DOHH2 (cell line): Measurements from ENCODE around the gene FBXO31.
A peak's percentile ranks its signal among the peaks of the same experiment; 100 is the strongest.

Source experiments
- H3F3A ChIP-seq: fragments of 200-600 bp; sonication (generic), shearing (Covaris generic); 2 replicates; pipeline ENCODE4 v1.6.0; 2016; ENCODE audit warnings: antibody characterized with exemption, mild to moderate bottlenecking; ENCODE audit not compliant: control insufficient read depth, insufficient read depth
- H3K27ac ChIP-seq: fragments of 200-600 bp; sonication (generic); 2 replicates; pipeline ENCODE4 v1.5.1; 2014; ENCODE audit warnings: low read depth, mild to moderate bottlenecking, low read length, moderate library complexity
- H3K27me3 ChIP-seq: fragments of 200-600 bp; sonication (generic); 2 replicates; pipeline ENCODE4 v1.6.1; 2014; ENCODE audit warnings: mild to moderate bottlenecking, low read length, mixed read lengths; ENCODE audit not compliant: control insufficient read depth
- H3K36me3 ChIP-seq: fragments of 200-600 bp; sonication (generic); 2 replicates; pipeline ENCODE4 v1.6.1; 2014; ENCODE audit warnings: mild to moderate bottlenecking, low read length, moderate library complexity, mixed read lengths; ENCODE audit not compliant: control insufficient read depth
- H3K4me1 ChIP-seq: fragments of 200-600 bp; sonication (generic); 2 replicates; pipeline ENCODE4 v1.6.1; 2014; ENCODE audit warnings: mild to moderate bottlenecking, low read length, mixed read lengths; ENCODE audit not compliant: control insufficient read depth
- H3K4me2 ChIP-seq: fragments of 200-600 bp; sonication (generic); 2 replicates; pipeline ENCODE4 v1.6.0; 2014; ENCODE audit warnings: mild to moderate bottlenecking, low read length, moderate library complexity
- H3K4me3 ChIP-seq: fragments of 200-600 bp; sonication (generic); 2 replicates; pipeline ENCODE4 v1.5.1; 2014; ENCODE audit warnings: mild to moderate bottlenecking, low read length, mixed read lengths
- H3K79me2 ChIP-seq: fragments of 200-600 bp; sonication (generic); 2 replicates; pipeline ENCODE4 v1.6.1; 2014; ENCODE audit warnings: mild to moderate bottlenecking, low read length, mixed read lengths; ENCODE audit not compliant: control insufficient read depth
- H3K9me2 ChIP-seq: fragments of 200-600 bp; sonication (generic); replicated peaks from 2 replicates; pipeline ENCODE4 v1.6.1; 2014; ENCODE audit warnings: mild to moderate bottlenecking, low read length, mixed read lengths; ENCODE audit not compliant: control insufficient read depth
- H3K9me3 ChIP-seq: fragments of 200-600 bp; sonication (generic); 2 replicates; pipeline ENCODE4 v1.6.1; 2014; ENCODE audit warnings: antibody characterized with exemption, low read length, mixed read lengths; ENCODE audit not compliant: control insufficient read depth, insufficient read depth
- H4K20me1 ChIP-seq: fragments of 200-600 bp; sonication (generic); 2 replicates; pipeline ENCODE4 v1.6.0; 2014; ENCODE audit warnings: low read depth, mild to moderate bottlenecking, antibody characterized with exemption, low read length, moderate library complexity; ENCODE audit not compliant: control insufficient read depth, insufficient read depth
- EZH2phosphoT487 ChIP-seq: fragments of 200-600 bp; sonication (generic); IDR thresholded peaks from 2 replicates; pipeline ENCODE4 v1.6.1; 2017; ENCODE audit warnings: borderline replicate concordance, mild to moderate bottlenecking, antibody characterized with exemption, low read length, moderate library complexity, mixed read lengths
- TF ChIP-seq, protein P1 (sequence below): fragments of 200-600 bp; sonication (generic); IDR thresholded peaks from one replicate; pipeline ENCODE4 v1.5.1; 2014; ENCODE audit warnings: antibody characterized with exemption, mild to moderate bottlenecking, low read depth, low read length; ENCODE audit not compliant: poor library complexity, severe bottlenecking

FBXO31 gene

DNA sequence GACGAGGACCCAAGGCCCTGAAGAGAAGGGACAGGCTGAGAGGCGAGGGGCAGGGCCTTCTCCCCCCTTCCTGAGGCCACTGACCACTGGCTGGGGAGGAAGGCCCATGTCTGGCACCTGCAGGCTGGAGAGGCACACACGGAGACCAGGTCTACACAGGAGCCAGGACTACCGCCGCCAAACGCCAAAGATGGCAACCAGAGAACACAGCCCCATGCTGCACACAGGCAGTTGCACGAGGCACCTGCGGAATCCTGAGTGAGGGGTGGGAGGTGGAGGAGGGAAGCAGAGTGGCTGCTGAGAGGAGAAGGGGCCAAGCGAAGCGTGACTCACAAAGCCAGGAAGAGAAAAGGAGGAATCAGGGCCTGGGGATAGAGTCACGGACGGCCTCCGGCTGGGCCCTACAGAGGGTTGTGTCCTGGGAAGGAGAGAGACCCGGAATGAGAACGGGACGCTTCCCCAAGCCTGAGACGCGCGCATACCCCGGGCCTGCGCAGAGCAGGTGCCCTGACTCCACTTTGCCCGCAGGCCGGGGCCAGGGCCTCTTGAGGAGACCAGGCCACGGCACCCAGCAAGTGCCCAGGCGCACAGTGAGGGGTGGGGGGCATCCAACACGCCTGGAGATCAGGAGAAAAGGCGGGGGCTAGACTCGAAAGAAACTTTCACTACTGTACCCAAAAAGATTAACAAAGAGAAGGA, 37.7 kb downstream of the FBXO31 start:
- H3K79me2 ChIP-seq = peaks cover 13% of the 10 kb centered on the region
- TF ChIP-seq, protein P1, sequence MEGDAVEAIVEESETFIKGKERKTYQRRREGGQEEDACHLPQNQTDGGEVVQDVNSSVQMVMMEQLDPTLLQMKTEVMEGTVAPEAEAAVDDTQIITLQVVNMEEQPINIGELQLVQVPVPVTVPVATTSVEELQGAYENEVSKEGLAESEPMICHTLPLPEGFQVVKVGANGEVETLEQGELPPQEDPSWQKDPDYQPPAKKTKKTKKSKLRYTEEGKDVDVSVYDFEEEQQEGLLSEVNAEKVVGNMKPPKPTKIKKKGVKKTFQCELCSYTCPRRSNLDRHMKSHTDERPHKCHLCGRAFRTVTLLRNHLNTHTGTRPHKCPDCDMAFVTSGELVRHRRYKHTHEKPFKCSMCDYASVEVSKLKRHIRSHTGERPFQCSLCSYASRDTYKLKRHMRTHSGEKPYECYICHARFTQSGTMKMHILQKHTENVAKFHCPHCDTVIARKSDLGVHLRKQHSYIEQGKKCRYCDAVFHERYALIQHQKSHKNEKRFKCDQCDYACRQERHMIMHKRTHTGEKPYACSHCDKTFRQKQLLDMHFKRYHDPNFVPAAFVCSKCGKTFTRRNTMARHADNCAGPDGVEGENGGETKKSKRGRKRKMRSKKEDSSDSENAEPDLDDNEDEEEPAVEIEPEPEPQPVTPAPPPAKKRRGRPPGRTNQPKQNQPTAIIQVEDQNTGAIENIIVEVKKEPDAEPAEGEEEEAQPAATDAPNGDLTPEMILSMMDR = no peak
- TF ChIP-seq EZH2phosphoT487 = no peak
- peaks cover 38% of the 10 kb centered on the region for H3K36me3 ChIP-seq
- H3K4me2 ChIP-seq = peak overlapping the region; percentile 39
- H3K4me1 ChIP-seq = peaks cover 13% of the 10 kb centered on the region
- H3K9me3 ChIP-seq = no peaks in the 10 kb centered on the region
- peak overlapping the region; percentile 58 for H3K27ac ChIP-seq
- no peak overlapping the region for H3K4me3 ChIP-seq
- H3K9me2 ChIP-seq = no peaks in the 10 kb centered on the region
- H4K20me1 ChIP-seq = no peaks in the 10 kb centered on the region
- H3F3A ChIP-seq = no peaks in the 10 kb centered on the region
- H3K27me3 ChIP-seq = no peaks in the 10 kb centered on the region

DNA sequence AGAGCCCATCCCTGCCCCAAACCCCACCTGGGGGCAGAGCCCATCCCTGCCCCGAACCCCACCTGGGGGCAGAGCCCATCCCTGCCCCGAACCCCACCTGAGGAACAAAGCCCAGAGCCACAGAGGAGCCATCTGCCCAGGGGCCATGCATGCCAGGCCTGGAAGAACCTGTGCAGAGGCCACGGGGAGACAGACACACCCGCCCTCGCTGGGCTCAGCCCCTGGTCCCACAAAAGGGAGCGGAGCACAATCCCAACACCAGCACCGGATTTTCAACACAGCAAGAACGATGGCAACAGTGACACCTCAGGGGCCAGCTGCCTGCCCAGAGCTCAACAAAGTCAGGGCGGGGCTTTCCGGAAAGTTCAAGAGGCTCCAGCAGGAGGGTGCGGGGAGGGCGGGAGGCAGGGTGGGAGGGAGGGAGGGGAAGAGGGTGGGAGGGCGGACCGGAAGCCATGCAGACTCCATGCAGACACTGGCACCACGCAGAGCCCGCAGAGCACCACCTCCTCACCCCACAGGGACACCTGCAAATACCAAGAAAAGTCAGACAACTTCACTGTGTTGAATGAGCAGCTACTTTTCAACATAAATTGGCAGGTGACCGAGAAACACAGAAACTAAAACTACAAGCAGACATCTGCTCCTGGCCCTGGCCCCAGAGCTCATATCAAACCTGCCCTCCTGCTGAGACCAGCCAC, 38.5 kb downstream of the FBXO31 start:
- H4K20me1 ChIP-seq = no peaks in the 10 kb centered on the region

DNA sequence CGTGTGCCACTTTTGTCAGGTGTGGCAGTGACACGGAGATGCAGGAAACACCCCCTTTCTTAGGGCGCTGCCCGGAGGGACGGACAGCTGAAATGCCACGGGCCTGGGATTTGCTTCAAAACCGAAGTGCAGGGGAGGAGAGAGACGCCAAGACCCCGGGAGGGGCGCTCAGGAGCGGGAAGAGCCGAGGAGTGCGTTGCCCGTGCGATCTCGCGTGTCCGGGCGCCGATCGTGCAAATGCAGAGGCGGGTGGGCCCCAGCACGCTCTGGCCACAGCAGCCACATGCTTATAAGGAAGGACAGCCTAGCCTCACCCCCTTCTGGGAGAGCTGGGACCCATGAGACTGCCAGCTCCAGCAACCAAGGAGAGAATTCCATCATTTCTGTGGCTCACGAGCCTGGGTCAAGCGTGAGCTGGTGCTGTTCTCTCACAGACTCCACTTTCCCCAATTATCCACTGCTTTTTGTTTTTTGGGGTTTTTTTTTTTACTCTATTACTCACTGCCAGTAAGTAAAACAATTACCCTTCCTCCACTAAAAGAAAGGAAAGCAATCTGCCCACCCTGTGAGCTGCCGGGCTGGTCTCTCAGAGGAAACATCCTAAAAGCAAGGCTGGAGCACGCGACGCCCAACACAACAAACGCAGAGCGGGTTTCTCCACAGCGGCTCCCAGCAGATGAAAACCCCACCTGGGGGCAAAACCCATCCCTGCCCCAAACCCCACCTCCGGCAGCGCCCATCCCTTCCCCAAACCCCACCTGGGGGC, 39.2 kb downstream of the FBXO31 start:
- Histone ChIP-seq H3K36me3 (peaks cover 42% of the 10 kb centered on the region), H4K20me1 (no peaks in the 10 kb centered on the region), H3K9me3 (no peaks in the 10 kb centered on the region), H3K27me3 (no peaks in the 10 kb centered on the region), H3K4me1 (peaks cover 13% of the 10 kb centered on the region), H3K27ac (no peak overlapping the region), H3K4me2 (no peak overlapping the region), H3K79me2 (peaks cover 13% of the 10 kb centered on the region), H3K4me3 (no peak overlapping the region), H3K9me2 (no peaks in the 10 kb centered on the region), H3F3A (no peaks in the 10 kb centered on the region)
- TF ChIP-seq, protein P1 = no peak
- TF ChIP-seq EZH2phosphoT487 = no peak

More for the DNA sequence above, 38.5 kb downstream of the FBXO31 start:
- Histone ChIP-seq H3K9me2 (no peaks in the 10 kb centered on the region), H3K4me3 (no peak overlapping the region), H3K4me1 (peaks cover 13% of the 10 kb centered on the region), H3K4me2 (peak overlapping the region; percentile 39), H3K27ac (peak overlapping the region; percentile 58), H3K79me2 (peaks cover 13% of the 10 kb centered on the region), H3K36me3 (peaks cover 38% of the 10 kb centered on the region), H3F3A (no peaks in the 10 kb centered on the region), H3K27me3 (no peaks in the 10 kb centered on the region), H3K9me3 (no peaks in the 10 kb centered on the region)
- TF ChIP-seq, protein P1 = no peak
- TF ChIP-seq EZH2phosphoT487 = no peak
